HG03575 (cell line): ENCODE measurements around the gene AMER3.

Source experiments
- ATAC-seq: cut with Tn5 transposase; IDR thresholded peaks from one replicate; pipeline ENCODE4 v1.9.1; 2021; ENCODE audit not compliant: unreplicated experiment, insufficient number of reproducible peaks, low FRiP score; ENCODE audit errors: extremely low read depth

AMER3 gene

DNA sequence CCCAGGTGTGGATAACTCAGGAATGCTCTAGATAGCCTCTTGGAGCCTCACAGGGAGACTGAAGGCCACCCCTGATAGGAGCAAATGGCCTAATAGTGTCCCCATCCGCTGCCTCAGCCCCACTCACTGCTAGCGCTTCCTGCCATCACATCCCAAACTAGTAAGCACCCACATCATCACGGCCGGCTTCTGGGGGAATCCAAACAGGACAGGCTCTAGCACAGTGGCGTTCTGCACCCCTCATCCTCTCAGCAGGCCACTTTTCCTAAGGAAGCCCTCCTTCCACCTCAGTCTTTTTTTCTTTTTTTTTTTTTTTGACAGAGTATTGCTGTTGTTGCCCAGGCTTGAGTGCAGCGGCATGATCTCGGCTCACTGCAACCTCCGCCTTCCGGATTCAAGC lies 6.3 kb upstream of the AMER3 start:
- no peak for ATAC-seq

GRCh38 chr2:130749641-130750040 lies 5.7 kb upstream of the AMER3 start:
- ATAC-seq: no peak

DNA sequence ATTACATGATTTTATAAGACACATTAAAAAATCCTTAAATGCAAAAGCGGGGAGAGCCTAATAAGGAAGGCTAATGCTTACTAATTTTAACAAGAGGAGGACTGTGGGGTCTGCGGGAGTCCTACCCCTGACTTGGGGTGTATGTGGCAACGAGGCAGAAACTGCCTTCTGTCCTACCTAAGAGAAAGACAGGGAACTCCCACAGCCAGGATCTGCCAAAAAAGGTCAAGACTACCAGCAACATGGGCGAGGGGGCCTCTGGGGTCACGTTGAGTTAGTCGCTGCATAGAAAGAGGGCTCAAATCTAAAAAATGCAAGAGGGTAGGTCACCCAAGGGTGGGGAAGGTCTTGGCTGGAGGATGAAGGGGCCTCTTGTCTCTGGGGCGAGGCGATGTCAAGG lies 529 bp upstream of the AMER3 start:
- ATAC-seq: no peak

DNA sequence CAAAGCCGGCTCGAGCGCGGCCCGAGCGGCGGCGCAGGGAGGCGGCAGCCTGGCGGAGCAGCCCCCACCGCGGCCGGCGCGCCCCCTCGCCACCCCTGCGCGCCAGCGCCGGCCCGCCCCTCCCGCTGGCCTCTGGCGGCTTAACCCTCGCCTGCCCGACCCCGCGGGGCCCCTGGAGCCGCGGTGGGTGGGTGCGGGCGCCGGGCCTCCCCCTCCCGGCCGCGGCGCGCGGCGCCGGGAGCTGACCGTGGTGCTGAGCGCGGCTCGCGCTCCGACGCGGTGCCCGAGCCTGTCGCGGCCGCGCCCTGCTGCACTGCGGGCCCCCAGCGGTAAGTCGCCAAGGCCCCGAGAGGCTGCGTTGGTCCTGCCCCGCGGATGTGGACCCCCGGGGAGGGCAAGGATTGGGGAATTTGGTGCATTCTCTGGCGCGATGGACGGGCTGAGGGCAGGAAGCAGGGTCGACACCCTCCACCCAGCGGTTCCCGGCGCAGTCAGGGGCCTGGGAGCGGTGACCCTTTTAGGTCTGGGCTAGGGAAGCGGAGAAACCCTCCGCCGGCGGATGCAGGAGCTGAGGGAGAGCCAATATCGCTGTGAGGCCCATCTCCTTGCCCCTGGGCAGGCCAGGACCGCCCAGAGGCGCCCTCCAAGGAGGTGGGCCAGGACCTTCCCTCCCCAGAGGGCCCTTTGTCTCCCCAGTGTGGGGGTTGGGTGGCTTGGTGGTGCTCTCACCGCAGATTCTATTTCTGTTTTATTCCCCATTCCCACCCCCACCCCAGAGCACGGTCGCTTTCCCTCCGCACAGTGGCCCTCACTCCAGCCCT lies 923 bp downstream of the AMER3 start:
- no peak for ATAC-seq

DNA sequence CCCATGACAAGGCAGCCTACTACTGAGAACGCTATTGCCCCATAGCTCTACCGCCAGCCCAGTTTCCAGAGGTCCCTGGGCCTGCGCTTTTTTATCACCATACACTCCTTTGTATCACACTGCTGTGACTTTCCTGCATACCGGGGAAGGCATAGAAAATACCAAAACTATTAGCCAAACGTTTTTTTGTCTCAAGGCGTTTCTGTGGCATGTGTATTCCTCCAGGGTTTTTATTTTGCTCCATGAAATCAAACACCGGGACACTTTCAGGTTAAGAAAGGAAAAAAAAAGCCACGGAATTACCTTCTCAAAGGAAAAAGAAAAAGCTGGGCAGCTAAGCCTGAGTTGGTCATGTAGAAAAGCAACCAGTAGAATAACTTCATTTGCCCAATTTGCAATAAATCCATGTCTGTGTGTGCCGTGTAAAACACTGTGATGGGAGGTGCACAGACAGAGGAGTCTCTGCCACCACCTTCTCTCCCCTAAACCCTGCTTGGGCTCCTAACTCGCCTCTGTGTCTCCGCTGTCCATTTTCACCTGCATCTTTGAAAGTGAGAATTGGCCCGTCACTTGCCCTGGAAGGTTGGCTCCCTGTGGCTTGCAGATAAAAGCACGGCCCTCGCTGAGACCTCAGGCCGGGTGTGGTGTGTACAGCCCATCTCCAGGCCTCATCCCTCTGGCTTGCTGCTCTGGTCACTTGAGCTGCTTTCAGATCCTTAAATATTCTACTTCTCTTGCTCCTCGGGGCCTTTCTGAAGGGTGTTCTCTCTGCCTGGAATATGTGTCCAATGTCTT lies 1.7 kb downstream of the AMER3 start:
- no peak for ATAC-seq

- ATAC-seq: no peak
Observed at GRCh38 chr2:130759906-130760753, 4.8 kb downstream of the AMER3 start.

DNA sequence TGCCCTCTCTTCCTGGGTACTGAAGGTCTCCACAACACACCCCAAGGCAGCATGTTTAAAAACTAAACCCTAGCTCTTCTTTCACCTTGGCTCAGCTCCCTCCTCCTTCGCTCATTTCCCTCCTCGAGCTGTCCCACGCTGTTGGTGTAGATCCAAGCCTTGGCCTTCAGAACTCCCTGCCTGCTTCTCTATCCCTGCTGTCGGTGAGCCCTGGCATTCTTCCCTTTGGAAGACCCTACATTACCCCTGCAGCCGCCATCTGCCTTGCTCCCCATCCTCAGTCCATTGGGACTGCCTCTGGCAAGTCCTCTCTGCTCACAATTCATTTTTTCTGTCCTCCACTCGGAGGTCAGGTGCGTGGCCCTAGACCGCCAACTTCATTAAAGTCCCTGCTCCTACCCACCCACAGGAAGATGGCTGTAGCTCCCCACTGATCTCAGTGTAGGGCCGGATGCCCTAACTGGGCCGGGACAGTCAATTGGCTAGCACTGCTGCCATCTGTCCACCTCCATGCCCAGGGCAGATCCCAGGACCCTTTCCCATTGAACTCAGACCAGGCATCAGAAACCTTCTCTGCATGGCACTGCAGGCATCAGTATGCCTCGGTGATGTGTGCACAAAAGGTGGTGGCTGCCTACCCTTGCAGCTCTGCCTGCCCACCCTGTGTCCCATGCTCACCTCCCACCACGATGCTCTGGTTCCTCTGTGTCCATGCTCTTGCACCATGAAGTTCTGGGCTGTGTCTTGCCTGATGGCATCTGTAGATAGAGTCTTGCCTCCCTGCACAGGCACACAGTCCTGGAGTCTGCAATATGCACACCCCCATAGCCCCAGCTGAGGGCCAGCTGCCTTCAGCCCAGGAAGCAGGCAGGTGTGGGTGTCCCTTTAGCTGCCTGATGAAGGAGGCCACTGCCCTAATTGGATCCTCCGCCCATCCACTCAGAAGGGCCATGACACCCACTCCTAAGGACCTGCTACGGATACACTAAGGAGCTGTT lies 5.7 kb downstream of the AMER3 start:
- ATAC-seq: no peak

- no peak for ATAC-seq
Observed at GRCh38 chr2:130762031-130762909, 6.9 kb downstream of the AMER3 start.

DNA sequence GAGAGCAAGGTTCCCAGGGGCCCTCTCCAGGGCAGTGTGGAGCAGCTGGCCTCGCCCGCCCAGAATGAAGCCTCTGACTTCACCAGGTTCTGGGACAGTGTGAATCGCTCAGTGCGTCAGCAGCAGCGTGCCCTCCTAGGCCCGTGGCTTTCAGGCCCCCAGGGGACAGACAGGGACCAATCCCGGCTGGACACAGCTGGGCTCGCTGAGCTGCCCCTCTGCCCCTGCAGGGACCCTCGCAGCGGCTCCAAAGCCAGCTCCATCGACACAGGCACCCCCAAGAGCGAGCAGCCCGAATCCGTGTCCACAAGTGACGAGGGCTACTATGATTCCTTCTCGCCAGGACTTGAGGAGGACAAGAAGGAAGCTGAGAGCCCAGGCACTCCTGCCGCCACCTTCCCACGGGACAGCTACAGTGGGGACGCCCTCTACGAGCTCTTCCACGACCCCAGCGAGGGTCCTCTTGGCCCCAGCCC lies 7.6 kb downstream of the AMER3 start:
- ATAC-seq: no peak

DNA sequence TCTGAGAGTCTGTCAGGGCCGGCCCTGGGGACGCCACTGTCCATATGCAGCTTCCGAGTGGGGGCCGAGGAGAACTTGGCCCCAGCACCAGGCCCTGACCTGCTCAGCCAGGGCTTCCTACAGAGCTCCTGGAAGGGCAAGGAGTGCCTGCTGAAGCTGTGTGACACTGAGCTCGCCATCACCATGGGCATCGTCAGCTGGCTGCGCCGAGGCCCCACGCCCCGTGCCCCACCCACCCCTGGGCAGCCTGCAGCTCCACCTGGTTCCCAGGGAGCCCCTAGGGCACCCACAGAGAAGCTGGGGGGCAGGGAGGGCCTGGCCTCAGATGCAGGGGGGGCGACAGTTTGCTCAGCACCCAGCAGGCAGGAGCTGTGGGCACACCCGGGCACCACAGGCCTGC lies 8.1 kb downstream of the AMER3 start:
- no peak for ATAC-seq

- no peak for ATAC-seq
Observed at GRCh38 chr2:130764035-130764820, 8.9 kb downstream of the AMER3 start.

- no peak for ATAC-seq
Observed at GRCh38 chr2:130764821-130765115, 9.4 kb downstream of the AMER3 start.

DNA sequence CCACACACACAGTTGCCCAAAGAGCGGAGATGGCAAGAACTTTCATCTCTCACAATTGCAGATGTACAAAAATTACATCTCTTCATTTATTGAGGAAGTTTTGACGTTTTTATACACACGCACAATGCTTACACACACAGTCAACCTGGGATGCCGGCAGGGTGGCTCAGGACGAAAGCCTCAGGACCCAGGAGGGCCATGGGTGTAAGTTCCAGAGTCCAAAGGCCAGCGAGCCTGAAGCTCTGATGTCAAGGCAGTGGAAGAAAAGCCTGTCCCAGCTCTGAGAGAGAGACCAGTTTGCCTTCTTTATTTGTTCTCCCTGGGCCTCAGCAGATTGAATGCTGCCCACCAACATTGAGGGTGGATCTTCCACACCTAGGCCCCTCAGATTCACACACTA lies 10.1 kb downstream of the AMER3 start:
- ATAC-seq: no peak

- ATAC-seq: no peak
Observed at GRCh38 chr2:130766037-130766436, 10.7 kb downstream of the AMER3 start.

- no peak for ATAC-seq
Observed at GRCh38 chr2:130766711-130767407, 11.5 kb downstream of the AMER3 start.

GRCh38 chr2:130767408-130767775 lies 12.1 kb downstream of the AMER3 start:
- no peak for ATAC-seq
